ENCODE results near the gene RPS18.

RPS18 gene

DNA sequence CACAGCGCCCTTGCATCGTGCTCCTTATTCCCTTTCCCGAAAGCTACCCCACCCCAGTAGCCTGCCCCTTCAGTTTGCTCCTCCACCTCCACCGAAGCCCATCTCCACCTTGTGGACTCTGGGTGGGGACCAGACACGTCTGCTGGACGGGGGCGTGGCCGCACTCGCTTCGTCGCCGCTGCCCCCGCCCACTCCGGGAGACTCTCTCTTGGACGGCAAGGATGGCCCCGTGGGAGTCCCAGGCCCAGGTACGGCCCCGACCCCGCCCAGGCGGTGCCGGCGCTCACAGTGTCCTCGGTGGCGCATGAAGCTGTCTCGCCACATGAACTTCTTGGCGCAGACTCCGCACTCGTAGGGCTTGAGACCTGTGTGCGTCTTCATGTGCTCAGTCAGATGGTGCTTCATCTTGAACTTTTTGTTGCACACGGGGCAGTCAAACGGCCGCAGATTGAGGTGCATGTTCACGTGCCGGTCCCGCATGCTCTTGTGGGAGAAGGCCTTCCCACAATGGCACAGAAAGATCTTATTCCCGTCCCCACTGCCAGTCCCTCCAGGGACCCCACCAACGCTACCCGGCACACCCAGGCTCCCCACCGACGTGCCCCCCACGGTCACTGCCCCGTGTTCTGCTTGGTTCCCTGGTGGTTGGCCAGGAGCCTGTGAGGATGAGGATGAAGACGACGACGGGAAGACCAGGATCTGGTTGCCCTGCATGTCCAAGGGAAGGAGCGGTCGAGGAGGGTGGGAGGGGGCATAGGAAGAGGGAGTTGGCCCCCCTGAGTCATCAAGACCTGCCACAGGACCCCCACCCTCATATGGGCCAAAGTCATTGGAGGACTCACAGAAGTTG, 43.3 kb downstream of the RPS18 start:
- no peak for TF ChIP-seq OSR1 (CRISPR knock-in tag; IDR thresholded peaks at IDR 0.05)
- TF ChIP-seq CSDC2 (CRISPR knock-in tag; IDR thresholded peaks at IDR 0.05) = no peak
- TF ChIP-seq ARNTL (CRISPR knock-in tag; IDR thresholded peaks at IDR 0.05; ENCODE audit: borderline replicate concordance, low read depth) = no peak

DNA sequence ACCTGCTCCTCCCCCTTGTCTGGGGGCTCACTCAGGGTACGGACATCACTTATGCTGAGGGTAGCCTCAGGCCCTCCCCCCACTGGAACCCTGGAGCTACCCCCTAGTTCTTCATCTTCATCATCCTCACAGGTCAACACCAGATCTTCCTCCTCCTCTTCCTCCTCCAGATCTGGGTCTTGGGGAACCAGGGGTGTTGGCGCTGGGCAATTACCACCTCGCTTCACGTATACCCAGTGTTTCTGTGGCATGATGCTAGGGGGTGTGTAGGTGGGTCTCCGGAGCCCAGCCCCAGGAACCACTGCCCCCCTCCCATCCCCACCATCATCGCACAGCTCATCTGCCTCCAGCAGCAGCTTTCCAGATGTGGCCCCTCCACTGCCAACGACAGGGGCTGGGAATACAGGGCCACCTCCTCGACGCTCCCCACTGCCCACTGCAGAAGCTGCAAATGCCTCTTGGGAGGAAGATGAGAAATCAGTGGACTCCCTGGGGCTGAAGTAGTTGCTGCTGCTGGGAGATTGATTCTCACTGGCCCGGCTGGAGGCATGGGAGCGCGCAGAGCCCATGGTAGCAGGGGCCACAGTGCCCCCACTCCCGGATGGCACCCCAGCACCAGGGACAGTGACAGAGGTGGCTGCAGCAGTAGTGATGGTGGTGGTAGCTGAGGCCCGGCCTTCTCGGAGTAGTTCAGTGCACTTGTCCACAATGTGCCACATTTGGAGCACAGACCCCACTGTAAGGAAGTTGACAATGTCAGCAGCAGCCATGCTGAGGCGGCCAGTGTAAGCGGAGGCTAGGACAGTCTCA, 44.1 kb downstream of the RPS18 start:
- ATAC-seq = no peak
- TF ChIP-seq ZC3H10 (CRISPR knock-in tag; IDR thresholded peaks at IDR 0.05) (no peak), PPARA (CRISPR knock-in tag; IDR thresholded peaks at IDR 0.05; ENCODE audit: borderline replicate concordance) (no peak), TOX (CRISPR knock-in tag; IDR thresholded peaks at IDR 0.05; ENCODE audit: borderline replicate concordance) (no peak), ZNF70 (CRISPR knock-in tag; IDR thresholded peaks at IDR 0.05) (no peak), CSDC2 (CRISPR knock-in tag; IDR thresholded peaks at IDR 0.05) (no peak), OSR1 (CRISPR knock-in tag; IDR thresholded peaks at IDR 0.05) (no peak), TCF4 (CRISPR knock-in tag; IDR thresholded peaks at IDR 0.05; ENCODE audit: borderline replicate concordance) (no peak), RARB (CRISPR knock-in tag; IDR thresholded peaks at IDR 0.05) (no peak), ZNF565 (CRISPR knock-in tag; conservative IDR thresholded peaks at IDR 0.05; ENCODE audit: low read depth) (no peak), GLIS3 (CRISPR knock-in tag; IDR thresholded peaks at IDR 0.05) (no peak), ZFP3 (CRISPR knock-in tag; IDR thresholded peaks at IDR 0.05) (no peak), ZFP30 (CRISPR knock-in tag; IDR thresholded peaks at IDR 0.05) (no peak), ARNTL (CRISPR knock-in tag; IDR thresholded peaks at IDR 0.05; ENCODE audit: borderline replicate concordance, low read depth) (no peak), ESRRG (CRISPR knock-in tag; IDR thresholded peaks at IDR 0.05) (no peak)
- TF ChIP-seq, protein P1, sequence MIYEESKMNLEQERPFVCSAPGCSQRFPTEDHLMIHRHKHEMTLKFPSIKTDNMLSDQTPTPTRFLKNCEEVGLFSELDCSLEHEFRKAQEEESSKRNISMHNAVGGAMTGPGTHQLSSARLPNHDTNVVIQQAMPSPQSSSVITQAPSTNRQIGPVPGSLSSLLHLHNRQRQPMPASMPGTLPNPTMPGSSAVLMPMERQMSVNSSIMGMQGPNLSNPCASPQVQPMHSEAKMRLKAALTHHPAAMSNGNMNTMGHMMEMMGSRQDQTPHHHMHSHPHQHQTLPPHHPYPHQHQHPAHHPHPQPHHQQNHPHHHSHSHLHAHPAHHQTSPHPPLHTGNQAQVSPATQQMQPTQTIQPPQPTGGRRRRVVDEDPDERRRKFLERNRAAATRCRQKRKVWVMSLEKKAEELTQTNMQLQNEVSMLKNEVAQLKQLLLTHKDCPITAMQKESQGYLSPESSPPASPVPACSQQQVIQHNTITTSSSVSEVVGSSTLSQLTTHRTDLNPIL (CRISPR knock-in tag; IDR thresholded peaks at IDR 0.05; ENCODE audit: low read depth) = no peak
- TF ChIP-seq, protein P2, sequence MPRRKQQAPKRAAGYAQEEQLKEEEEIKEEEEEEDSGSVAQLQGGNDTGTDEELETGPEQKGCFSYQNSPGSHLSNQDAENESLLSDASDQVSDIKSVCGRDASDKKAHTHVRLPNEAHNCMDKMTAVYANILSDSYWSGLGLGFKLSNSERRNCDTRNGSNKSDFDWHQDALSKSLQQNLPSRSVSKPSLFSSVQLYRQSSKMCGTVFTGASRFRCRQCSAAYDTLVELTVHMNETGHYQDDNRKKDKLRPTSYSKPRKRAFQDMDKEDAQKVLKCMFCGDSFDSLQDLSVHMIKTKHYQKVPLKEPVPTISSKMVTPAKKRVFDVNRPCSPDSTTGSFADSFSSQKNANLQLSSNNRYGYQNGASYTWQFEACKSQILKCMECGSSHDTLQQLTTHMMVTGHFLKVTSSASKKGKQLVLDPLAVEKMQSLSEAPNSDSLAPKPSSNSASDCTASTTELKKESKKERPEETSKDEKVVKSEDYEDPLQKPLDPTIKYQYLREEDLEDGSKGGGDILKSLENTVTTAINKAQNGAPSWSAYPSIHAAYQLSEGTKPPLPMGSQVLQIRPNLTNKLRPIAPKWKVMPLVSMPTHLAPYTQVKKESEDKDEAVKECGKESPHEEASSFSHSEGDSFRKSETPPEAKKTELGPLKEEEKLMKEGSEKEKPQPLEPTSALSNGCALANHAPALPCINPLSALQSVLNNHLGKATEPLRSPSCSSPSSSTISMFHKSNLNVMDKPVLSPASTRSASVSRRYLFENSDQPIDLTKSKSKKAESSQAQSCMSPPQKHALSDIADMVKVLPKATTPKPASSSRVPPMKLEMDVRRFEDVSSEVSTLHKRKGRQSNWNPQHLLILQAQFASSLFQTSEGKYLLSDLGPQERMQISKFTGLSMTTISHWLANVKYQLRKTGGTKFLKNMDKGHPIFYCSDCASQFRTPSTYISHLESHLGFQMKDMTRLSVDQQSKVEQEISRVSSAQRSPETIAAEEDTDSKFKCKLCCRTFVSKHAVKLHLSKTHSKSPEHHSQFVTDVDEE (CRISPR knock-in tag; IDR thresholded peaks at IDR 0.05) = no peak
- TF ChIP-seq, protein P3, sequence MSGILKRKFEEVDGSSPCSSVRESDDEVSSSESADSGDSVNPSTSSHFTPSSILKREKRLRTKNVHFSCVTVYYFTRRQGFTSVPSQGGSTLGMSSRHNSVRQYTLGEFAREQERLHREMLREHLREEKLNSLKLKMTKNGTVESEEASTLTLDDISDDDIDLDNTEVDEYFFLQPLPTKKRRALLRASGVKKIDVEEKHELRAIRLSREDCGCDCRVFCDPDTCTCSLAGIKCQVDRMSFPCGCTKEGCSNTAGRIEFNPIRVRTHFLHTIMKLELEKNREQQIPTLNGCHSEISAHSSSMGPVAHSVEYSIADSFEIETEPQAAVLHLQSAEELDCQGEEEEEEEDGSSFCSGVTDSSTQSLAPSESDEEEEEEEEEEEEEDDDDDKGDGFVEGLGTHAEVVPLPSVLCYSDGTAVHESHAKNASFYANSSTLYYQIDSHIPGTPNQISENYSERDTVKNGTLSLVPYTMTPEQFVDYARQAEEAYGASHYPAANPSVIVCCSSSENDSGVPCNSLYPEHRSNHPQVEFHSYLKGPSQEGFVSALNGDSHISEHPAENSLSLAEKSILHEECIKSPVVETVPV (CRISPR knock-in tag; IDR thresholded peaks at IDR 0.05) = no peak
- TF ChIP-seq, protein P4, sequence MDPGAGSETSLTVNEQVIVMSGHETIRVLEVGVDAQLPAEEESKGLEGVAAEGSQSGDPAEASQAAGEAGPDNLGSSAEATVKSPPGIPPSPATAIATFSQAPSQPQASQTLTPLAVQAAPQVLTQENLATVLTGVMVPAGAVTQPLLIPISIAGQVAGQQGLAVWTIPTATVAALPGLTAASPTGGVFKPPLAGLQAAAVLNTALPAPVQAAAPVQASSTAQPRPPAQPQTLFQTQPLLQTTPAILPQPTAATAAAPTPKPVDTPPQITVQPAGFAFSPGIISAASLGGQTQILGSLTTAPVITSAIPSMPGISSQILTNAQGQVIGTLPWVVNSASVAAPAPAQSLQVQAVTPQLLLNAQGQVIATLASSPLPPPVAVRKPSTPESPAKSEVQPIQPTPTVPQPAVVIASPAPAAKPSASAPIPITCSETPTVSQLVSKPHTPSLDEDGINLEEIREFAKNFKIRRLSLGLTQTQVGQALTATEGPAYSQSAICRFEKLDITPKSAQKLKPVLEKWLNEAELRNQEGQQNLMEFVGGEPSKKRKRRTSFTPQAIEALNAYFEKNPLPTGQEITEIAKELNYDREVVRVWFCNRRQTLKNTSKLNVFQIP (CRISPR knock-in tag; IDR thresholded peaks at IDR 0.05; ENCODE audit: borderline replicate concordance, low read depth) = no peak

More for the DNA sequence above, 43.3 kb downstream of the RPS18 start:
- ATAC-seq = no peak

DNA sequence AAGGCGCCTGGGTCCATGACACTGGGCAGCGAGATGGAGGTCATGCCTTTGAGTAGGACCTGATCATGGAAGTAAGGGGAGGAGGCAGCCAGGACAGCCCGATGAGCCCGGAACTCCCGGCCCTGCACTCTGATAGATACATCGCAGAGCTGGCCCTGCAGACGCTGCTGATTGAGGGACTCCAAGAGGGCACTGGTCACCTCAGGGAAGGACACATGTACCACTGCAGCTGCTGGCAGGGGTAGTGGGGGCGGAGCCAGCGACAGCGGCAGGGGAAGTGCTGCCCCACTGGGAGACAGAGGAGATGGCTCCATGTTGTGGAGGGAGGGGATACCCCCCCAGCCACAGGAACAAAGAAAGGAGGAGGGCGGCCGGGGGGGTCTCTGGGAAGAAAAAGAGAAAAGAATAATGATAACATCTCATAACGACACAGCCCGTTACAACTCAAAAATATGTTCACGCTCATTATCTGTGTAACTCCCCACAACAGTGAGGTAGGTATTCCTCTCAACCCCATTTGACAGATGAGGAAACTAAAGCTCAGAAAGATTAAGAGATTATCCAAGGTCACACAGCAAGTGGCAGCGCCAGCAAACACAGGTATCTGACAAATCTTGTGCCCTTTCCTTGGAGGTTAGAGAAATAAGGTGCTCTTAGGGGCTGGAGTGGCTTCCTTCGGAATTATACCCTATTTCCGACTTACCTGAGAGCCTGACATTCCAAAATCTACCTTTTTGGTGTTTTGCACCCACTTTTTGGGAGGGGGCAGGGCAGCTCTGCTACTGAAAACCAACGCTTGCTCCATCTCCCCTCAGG, 44.9 kb downstream of the RPS18 start:
- TF ChIP-seq, protein P5, sequence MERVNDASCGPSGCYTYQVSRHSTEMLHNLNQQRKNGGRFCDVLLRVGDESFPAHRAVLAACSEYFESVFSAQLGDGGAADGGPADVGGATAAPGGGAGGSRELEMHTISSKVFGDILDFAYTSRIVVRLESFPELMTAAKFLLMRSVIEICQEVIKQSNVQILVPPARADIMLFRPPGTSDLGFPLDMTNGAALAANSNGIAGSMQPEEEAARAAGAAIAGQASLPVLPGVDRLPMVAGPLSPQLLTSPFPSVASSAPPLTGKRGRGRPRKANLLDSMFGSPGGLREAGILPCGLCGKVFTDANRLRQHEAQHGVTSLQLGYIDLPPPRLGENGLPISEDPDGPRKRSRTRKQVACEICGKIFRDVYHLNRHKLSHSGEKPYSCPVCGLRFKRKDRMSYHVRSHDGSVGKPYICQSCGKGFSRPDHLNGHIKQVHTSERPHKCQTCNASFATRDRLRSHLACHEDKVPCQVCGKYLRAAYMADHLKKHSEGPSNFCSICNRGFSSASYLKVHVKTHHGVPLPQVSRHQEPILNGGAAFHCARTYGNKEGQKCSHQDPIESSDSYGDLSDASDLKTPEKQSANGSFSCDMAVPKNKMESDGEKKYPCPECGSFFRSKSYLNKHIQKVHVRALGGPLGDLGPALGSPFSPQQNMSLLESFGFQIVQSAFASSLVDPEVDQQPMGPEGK (CRISPR knock-in tag; IDR thresholded peaks at IDR 0.05; ENCODE audit: borderline replicate concordance) = no peak
- peak; percentile 33; the same call in 1 of the 2 replicates for TF ChIP-seq ZNF70 (CRISPR knock-in tag; IDR thresholded peaks at IDR 0.05)
- no peak for TF ChIP-seq ZNF8 (CRISPR knock-in tag; IDR thresholded peaks at IDR 0.05)
- TF ChIP-seq, protein P3 (CRISPR knock-in tag; IDR thresholded peaks at IDR 0.05) = no peak
- TF ChIP-seq PPARA (CRISPR knock-in tag; IDR thresholded peaks at IDR 0.05; ENCODE audit: borderline replicate concordance) = no peak
- no peak for ATAC-seq
